GM19023 (cell line): Measurements from ENCODE around the gene SETD4.
"Not testable (repeated sequence)": the region's sequence is repeated elsewhere in the genome, so short reads cannot be mapped to it uniquely, and the experiment has no call there.

Experiments
- ATAC-seq: cut with Tn5 transposase; IDR thresholded peaks from one replicate; pipeline ENCODE4 v1.9.1; 2021; ENCODE audit warnings: mild to moderate bottlenecking, moderate library complexity; ENCODE audit not compliant: unreplicated experiment

Gene SETD4

GRCh38 chr21:36079010-36079649 is 18.8 kb upstream of the SETD4 start:
- no peak for ATAC-seq

GRCh38 chr21:36077758-36078157 is 17.4 kb upstream of the SETD4 start:
- ATAC-seq, result no peak

GRCh38 chr21:36076878-36077655 is 16.7 kb upstream of the SETD4 start:
- no peak for ATAC-seq

GRCh38 chr21:36075953-36076352 is 15.6 kb upstream of the SETD4 start:
- ATAC-seq, result no peak

- no peak for ATAC-seq
These were observed 14.8 kb upstream of the SETD4 start for GRCh38 chr21:36075171-36075570.

- ATAC-seq, result not testable (repeated sequence)
These were observed 13.6 kb upstream of the SETD4 start for GRCh38 chr21:36073911-36074310.

GRCh38 chr21:36073181-36073580 is 12.9 kb upstream of the SETD4 start:
- no peak for ATAC-seq

GRCh38 chr21:36072453-36073162 is 12.3 kb upstream of the SETD4 start:
- no peak for ATAC-seq

GRCh38 chr21:36070999-36071398 is 10.7 kb upstream of the SETD4 start:
- no peak for ATAC-seq

- peak; percentile 98 for ATAC-seq
These were observed 9.6 kb upstream of the SETD4 start, which contains the start of gene CBR1 for GRCh38 chr21:36069713-36070583. Gene CBR1 (plus strand): TSS chr21:36070024. CDS start chr21:36070116, 92 bp downstream.

GRCh38 chr21:36068748-36069398 is 8.5 kb upstream of the SETD4 start:
- ATAC-seq, result no peak

- ATAC-seq, result no peak
These were observed 5.2 kb upstream of the SETD4 start for GRCh38 chr21:36065497-36066036.

- ATAC-seq, result no peak
These were observed 3.7 kb upstream of the SETD4 start for GRCh38 chr21:36064085-36064460.

- ATAC-seq, result no peak
These were observed 3.2 kb upstream of the SETD4 start for GRCh38 chr21:36063375-36064084.

GRCh38 chr21:36061445-36061844 is 1.1 kb upstream of the SETD4 start:
- ATAC-seq, result no peak

GRCh38 chr21:36059823-36060158 is 535 bp downstream of the SETD4 start:
- ATAC-seq, result peak; percentile 42

- no peak for ATAC-seq
These were observed 4.8 kb downstream of the SETD4 start for GRCh38 chr21:36055551-36055950.

- ATAC-seq, result no peak
These were observed 6.6 kb downstream of the SETD4 start for GRCh38 chr21:36053715-36054062.

GRCh38 chr21:36052860-36053714 is 7.2 kb downstream of the SETD4 start:
- no peak for ATAC-seq
